Hindlimb muscle (tissue), 1 donor: Measurements from ENCODE around the gene TXNRD2. TPM values are rescaled to one million over a fixed set of nuclear protein-coding genes. Genes with fewer than 3 reads are reported as not detected.
"Not testable (repeated sequence)": the region's sequence is repeated elsewhere in the genome, so short reads cannot be mapped to it uniquely, and the experiment has no call there.

Experiments used
- DNase-seq: peaks from one replicate; pipeline ENCODE4 v3.0.0-alpha.2; 2013
- polyA plus RNA-seq: library from polyadenylated mRNA; unstranded; fragments of 120-200 nt; gene quantifications from one replicate; pipeline ENCODE4 v1.2.1, GENCODE V29; 2013; ENCODE audit not compliant: insufficient read length

The TXNRD2 gene
- polyA plus RNA-seq, 1 donor = 22.9 TPM

DNA sequence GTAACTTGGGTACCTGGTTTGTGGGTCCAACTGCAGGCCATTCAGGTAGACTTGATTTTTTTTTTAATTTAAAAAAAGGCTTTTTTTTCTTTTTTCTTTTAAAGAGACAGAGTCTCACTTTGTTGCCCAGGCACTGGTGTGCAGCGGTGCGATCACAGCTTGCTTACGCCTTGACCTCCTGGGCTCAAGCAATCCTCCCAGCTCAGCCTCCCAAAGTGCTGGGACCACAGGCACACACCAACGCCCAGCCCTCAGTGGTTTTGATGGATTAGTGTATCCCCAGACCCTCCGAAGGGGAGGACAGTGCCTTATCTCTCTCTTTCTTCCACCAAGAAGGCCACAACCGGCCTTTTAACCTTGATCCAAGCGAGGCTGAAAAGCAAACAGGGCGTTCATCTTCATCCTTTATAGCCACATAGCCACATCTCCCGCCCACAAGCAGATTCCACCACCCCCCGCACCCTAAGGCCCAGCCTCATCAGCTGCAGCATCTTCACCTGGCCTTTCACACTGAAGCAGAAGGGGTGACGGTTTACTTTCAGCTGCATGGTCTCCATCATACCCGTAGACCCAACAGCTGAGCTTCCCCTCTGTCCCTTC is 17.6 kb downstream of the TXNRD2 start:
- no peak for DNase-seq

DNA sequence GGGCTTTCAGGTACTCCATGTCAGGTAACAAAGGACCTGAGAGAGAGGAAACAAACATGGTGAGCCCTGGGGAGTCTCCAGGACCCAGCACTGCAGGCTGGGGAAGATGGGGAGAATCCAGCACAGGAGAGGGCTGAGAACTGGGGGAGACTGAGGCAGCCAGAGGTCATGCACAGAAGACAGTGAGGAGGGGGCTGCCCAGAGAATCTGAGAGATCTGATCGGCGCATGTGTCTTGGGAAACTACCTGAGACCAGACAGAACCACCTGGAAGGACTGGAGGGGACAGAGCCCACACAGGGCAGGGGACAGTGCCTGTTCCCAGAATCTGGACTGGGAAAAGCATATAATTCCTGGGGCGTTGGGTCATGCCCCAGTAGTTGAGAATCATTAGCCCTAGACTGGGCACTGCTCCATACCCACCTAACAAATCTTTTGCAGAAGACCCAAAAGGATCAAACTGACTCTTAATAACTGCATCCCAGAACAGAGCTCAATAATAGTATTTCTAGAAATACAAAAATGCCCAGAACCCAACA is 20.0 kb downstream of the TXNRD2 start:
- DNase-seq = no peak

DNA sequence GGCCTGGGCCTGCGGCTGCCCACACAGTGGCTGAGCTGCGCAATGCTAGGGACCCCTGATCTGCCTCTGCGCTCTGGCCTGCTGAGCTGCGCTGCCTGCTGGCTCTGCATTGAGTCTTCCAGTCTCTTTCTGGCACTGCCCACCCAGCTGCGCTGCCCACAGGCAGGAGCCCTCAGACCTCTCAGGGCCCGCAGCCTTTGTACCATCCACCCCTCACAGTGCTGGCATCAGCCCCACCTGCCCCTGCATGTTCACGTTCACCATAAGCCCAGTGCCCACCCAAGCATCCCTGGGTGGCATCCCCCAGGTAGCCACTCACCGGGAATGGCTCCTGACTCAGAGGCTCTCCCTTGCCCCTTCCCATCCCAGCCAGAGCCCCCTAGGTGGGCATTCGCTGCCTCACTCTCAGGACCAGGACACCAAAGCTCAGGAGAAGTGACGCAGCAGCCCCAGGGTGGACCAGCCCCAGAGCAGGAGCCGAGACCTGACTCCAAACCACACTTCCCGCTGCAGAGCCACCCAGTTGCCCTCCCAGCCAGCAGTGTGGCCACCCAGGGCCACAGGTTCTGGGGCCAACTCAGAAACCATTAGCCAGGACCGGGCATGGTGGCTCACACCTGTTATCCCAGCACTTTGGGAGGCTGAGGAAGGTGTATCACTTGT is 21.8 kb downstream of the TXNRD2 start:
- no peak for DNase-seq

DNA sequence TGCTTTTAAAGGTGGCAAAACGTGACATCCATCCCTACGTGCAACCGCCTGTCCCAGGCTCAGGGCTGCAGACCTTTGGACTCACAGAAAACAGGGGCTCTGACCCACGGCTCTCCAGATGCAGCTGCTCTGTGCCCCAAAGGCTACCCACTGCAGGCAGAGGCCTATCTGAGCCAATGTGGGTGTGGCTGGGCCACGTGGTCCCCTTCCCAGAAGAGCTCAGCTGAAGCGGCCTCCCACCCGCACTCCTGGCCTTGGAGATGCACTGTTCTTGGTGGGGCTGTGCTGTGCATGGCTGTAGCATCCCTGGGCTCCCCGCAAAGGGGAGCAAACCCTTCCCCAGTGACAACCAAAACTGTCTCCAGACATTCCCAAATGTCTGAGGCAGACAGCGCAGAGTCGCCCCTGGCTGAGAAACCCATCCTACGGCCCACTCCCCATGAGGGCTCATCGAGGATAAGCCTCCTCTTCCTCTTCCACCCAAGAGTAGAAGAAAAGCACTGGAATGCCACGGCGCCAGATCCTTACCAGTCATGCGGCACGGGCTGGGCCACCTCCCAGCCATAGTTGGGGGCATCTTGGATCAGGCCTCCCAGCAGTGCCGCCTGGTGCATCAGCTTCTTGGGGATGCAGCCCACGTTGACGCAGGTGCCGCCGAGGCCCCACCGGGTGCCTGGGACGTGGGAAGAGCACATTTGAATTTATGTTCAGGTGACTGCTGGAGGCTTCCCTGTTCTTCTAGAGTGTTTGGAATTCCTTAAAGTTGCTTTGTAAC is 23.1 kb downstream of the TXNRD2 start:
- DNase-seq = no peak

DNA sequence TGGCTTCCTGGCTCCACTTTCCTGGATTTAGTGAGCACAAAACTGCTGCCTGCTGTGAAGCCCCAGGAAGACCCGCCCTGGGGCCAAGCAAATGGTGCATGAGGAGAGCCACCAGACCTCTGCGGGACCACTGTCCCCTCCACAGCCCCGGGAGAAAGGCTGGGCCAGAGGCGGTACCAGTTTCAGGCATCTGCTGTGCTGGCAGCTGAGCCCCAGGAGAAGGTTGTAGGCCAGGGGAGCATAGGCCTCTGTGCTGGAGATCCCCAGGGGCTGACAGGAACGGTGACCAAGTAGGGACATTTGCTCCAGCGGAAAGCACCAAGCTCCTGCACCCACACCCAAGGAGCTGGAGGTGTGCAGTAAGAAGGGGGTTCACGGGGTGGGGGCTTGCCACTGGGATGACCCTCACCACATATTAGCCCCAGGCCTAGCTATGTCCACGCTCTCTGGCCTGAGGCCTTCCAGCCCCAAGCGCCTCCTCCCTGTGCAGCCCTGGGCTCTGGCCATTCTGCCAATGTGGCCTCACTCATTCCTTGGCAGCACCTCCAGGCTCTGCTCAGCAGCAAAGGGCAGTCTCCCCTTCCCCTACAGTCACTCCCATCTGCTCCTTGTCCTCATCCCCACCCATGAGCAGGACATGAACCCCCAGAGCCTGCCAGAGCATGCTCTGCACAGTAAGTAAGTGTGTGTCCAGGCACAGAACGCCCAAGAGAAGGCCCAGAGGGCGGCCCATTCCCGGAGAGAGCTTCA is 24.1 kb downstream of the TXNRD2 start:
- no peak for DNase-seq

DNA sequence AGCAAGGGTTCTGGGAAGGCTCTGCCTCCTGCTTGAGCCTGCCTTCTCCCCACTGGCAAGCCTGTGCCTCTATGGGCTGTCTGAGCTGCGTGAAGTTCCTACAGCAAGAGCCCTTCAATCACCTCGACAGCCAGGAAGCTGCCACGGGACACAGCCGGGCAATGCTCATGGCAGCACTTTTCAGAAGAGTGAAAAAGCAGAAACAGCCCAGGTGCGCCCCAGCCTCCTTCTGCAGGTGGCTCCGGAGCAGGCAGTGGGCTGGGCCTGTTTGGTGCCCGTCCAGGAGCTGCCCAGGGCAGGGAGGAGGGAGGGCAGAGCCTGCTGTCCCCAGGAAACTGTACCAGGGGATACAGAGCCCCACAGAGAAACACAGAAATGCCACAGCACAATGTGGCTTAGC is 24.7 kb downstream of the TXNRD2 start:
- no peak for DNase-seq

DNA sequence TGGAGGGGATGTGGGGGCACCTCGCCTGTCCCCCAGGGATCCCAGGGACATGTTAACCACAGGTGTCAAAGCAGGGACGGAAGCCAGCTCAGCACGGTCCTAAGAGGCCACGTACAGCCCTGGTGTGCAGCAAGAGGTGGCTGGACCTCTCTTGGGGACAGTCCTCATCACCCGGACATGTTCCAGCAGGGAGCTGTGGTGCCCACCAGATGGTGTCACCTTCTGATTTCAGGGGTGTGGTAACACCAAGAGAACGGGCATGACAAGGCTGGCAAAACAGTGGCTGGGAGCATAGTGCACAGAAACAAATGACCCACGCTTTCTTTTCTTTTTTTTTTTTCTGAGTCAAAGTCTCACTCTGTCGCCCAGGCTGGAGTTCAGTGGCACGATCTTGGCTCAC is 25.6 kb downstream of the TXNRD2 start:
- DNase-seq = no peak

DNA sequence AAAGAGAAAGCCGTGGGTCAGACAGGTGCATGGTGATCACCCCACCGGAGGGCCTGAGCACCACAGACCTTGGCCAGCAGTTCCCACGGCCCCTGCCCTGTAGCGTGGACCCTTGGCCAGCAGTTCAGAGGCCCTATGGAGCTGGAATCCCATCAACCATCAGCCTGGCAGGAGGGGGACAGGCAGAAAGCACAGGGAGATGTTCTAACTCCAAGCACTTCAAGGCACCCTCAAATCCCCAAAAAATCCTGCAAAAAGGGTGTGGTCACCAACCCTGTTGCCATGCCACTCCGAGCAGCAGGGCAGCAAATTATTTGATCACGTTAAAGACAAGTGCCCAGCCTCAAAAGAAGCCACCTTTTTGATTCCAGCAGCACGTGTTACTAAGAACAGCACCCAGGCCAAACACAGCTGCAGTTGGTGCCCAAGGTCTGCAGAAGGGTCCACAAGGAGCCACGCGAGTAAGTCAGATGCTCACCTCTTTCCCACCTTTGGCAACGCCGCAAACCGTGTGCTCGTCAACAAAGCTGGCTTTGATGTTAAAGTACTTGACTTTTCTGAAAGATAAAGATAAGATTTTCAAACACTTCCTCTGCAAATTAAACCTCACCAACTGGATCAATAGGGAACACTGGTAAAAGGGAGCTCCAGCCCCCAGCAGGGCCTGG is 26.2 kb downstream of the TXNRD2 start:
- DNase-seq = no peak

DNA sequence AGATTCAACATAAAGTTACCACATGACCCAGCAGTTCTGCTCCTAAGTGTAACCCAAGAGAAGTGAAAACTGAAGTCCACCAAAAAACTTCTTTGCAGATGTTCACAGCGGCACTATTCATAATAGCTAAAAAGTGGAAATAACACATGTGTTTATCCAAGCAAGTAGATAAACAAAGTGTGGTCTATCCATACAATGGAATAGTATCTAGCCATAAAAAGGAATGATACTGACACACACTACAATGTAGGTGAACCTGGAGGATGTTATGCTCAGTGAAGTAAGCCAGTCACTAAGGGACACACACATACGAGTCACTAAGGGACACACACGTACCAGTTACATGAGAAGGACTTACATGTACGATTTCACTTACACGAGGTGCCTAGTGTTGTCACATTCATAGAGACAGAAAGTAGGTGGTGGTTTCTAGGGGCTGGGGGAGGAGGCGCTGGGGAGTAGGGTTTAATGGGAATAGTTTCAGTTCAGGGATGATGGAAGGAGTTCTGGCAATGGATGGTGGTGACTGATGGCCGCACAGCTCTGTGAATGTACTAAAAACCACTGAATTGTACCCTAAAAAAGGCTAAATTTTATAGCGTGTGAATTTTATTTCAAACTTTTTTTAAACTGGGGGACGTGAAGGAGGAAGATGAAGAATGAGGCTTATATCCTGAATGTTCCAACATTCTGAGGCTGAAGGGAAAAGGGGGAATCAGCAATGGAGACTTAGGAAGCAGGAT is 27.2 kb downstream of the TXNRD2 start:
- no peak for DNase-seq

DNA sequence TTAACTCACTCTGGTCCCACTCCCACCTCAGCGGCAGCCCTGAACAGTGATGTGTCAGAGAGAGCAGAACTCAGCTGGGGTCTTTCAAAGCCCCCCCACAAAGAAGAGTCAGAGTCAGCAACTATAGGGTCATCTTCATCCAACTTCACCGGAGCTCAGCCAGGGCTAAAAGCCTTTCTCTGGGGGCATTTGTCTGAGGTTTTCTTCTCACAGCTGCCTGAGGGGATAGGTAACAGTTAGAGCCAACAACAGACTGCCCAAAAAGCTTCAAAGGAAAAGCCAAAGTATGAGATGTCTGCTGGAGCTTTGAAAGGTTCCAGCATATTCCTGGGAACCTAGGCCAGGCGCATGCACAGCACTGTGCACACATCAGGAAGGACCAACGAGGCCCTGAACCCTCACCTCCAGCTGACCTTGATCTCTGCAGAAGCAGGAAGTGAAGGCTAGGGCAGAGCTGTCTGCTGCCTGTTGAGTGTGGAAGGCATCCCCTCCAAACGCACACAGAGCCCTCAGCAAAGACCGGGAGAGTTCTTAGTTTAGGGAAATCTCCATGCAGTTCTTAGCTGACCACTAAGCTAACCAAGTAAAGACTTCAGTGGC is 28.2 kb downstream of the TXNRD2 start:
- no peak for DNase-seq

DNA sequence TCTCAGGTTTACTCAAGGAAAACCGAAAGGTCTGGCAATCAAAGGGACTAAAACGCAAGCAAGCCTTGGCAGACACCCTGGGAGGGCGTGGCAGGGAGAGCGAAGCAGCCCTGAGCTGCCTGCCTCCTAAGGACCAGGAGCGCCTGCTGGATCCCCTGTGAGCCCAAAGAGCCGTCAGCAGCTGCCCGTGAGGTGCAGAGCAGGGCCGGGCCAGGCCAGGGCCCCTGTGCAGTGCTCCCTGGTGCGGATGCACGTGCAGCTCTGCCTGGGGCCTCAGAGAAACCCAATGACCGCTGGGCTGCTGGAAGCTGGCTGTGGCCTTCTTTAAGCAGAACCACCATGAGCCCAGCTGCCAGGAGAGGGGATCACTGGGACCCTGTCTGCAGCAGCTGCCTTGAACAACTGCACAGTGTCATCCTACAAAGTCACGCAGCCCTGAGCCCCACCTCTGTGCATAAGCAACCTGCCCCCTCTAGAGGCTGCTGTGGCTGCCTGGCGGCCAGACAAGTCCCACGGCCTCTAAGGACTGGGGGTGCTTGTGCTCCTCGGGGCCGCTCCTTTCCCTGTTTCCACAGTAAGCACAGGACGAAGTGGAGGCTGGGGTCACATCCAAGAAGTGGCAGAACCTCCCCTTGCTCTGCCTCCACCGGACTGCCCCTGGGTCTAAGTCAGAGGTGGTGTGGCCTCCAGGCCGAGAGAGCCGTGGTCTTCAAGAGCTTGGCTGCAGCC is 29.2 kb downstream of the TXNRD2 start:
- DNase-seq = peak; percentile 51

DNA sequence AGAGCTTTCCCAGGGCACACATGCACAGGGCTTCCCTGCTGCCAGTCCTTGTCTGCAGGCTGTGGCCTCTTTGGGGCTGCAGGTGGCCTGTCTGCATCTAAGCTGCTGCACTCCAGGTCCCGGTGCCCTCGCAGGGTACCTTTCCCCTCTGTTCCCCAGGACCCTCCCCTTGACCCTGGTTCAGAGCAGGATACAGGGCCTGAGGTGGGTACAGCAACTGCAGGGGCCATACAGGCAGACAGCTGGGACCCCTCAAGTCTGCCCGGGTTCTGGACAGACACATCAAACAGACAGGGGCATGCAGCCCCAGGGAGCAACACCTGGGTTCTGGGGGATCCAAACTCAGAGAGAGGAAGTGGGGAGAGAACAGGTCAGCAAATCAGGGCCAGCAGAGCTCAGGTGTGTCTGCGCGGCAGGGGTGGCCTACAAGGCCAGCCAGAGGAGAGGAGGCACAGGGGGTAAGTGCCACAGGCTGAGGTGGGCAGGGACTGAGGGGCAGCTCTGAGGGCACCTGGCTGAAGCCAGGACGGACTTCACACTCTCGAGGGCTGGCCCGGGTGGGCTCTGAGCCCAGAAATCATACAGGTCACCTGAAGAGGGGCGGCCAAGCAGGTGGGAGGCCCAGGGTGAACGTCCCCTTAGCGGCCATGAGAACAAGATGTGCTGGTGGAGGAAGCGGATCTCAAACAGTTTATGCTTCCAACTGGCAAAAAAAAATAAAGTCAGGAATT is 29.9 kb downstream of the TXNRD2 start:
- no peak for DNase-seq

DNA sequence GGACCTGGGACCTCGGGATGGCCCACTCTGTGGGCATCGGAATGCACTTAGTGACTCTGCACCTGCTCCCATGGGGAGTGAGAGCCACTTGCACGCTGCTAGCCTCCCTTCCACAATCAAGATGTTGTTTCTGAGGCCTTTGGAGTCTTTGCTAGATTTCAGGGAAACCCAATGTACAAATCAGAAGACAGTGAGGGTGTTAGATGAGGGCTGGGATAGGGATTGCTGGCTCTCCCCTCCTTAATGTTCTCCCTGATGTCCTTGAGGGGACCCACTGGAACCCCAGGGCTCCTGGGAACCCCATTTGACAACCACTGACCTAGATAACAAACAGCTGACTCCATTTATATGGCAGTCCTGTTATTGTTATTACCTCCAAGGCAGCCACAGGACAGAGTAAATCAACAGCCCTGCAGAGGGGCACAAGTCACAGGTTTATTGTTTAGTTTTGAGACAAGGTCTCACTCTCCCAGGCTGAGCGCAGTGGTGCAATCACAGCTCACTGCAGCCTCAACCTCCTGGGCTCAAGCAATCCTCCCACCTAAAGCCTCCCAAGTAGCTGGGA is 31.4 kb downstream of the TXNRD2 start:
- DNase-seq = no peak

DNA sequence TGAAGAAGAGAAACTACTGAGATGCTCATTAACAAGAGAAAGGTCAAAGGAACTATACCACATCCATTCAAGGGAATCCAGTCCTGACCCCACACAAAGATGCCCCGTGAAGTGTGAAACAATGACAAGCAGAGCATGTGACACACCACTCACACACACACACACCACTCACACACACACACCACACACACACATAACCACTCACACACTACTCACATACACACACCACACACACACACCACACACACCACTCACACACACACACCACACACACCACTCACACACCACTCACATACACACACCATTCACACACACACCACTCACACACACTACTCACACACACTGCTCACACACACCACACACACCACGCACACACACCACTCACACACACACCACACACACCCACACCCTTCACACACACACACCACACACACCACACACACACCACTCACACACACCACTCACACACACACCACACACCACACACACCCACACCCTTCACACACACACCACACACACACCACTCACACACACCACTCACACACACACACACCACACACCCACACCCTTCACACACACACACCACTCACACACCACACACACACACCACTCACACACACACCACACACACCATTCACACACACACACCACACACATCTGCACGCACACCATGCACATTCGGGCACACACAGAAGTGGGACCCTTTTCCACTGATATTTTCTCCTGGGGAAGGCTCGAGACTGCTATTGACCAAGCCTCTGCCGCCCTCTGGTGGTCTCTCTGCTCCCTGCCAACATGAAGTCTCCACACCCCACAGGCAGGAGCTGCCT is 32.1 kb downstream of the TXNRD2 start:
- DNase-seq = peak; percentile 80

DNA sequence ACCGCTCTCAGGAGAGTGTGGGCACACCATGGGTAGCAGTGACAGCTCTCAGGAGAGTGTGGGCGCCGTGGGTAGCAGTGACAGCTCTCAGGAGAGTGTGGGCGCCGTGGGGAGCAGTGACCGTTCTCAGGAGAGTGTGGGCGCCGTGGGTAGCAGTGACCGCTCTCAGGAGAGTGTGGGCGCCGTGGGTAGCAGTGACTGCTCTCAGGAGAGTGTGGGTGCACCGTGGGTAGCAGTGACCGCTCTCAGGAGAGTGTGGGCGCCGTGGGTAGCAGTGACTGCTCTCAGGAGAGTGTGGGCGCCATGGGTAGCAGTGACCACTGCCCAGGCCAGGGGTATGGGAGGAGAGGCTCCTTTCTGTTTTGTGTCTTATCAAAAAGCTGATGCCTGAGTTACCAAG is 33.7 kb downstream of the TXNRD2 start:
- DNase-seq = not testable (repeated sequence)

DNA sequence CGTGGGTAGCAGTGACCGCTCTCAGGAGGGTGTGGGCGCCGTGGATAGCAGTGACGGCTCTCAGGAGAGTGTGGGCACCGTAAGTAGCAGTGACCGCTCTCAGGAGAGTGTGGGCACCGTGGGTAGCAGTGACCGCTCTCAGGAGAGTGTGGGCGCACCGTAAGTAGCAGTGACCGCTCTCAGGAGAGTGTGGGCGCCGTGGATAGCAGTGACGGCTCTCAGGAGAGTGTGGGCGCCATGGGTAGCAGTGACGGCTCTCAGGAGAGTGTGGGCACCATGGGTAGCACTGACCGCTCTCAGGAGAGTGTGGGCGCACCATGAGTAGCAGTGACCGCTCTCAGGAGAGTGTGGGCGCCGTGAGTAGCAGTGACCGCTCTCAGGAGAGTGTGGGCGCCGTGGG is 34.8 kb downstream of the TXNRD2 start:
- DNase-seq = not testable (repeated sequence)

DNA sequence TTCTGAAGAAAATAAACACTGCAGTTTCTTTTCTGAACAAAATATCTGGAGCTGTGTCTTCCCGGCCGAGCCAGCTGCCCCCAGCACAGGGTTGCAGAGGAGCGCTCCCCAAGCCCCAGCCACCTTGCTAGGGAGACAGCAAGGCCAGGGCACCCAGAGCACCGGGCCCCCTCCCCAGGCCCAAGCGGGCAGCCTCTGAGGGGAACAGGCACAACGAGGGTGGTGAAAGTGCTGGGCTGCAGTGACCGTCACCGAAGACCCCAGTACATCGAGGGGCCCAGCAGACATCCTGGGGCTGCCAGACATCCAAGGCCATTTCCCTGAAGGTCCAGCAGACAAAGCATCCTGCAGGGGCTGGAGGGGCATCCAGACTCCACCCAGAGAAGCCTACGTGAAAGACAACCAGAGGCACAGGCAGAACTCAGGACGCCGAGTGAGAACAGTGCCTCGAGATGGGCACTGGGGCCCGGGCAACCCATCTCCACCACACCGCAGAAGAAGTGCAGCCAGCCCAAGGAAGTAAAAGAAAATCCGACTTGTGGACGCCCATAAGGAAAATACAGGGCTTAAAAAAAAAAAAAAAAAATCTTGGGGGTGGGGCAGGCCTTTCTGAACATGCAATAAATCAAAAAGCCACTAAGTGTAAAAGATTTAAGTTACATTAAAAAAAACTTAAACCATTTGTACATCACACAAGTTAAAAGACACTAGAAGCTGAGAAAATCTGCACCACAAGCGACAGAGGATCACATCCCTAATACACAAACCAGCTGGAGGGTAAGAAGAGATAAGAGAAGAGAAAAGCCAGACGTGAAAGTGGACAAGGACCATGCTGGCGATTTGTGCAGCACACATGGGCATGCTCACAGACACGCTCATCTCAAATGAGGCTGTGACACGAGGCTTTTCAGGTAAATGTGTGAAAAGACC is 36.0 kb downstream of the TXNRD2 start:
- no peak for DNase-seq
